Kidney capillary endothelial cell (primary cell): Measurements from ENCODE around the gene DNAJC11.
"Not testable (repeated sequence)": the region's sequence is repeated elsewhere in the genome, so short reads cannot be mapped to it uniquely, and the experiment has no call there.

Source experiments
- DNase-seq: peaks from one replicate; pipeline ENCODE4 v3.0.0-alpha.2; 2018; ENCODE audit warnings: low spot score

Gene DNAJC11

GRCh38 chr1:6701437-6702153 lies at the start of gene DNAJC11:
Gene DNAJC11 (minus strand): TSS chr1:6701816. CDS start chr1:6701800, 16 bp downstream.
- DNase-seq = peak; percentile 81

GRCh38 chr1:6750490-6750889 lies 48.9 kb upstream of the DNAJC11 start:
- no peak for DNase-seq

GRCh38 chr1:6747674-6748073 lies 46.1 kb upstream of the DNAJC11 start:
- no peak for DNase-seq

GRCh38 chr1:6745073-6745472 lies 43.5 kb upstream of the DNAJC11 start:
- no peak for DNase-seq

- DNase-seq = peak; percentile 7
Observed at GRCh38 chr1:6743189-6744101, 41.8 kb upstream of the DNAJC11 start.

- DNase-seq = not testable (repeated sequence)
Observed at GRCh38 chr1:6742676-6743188, 41.1 kb upstream of the DNAJC11 start.

GRCh38 chr1:6738987-6739676 lies 37.5 kb upstream of the DNAJC11 start:
- no peak for DNase-seq

GRCh38 chr1:6732942-6733341 lies 31.3 kb upstream of the DNAJC11 start:
- no peak for DNase-seq

GRCh38 chr1:6731905-6732304 lies 30.3 kb upstream of the DNAJC11 start:
- no peak for DNase-seq

GRCh38 chr1:6730880-6731279 lies 29.3 kb upstream of the DNAJC11 start:
- no peak for DNase-seq

GRCh38 chr1:6730473-6730872 lies 28.9 kb upstream of the DNAJC11 start:
- no peak for DNase-seq

- peak; percentile 27 for DNase-seq
Observed at GRCh38 chr1:6727535-6727934, 25.9 kb upstream of the DNAJC11 start.

- no peak for DNase-seq
Observed at GRCh38 chr1:6726253-6726652, 24.6 kb upstream of the DNAJC11 start.

GRCh38 chr1:6724517-6725141 lies 23.0 kb upstream of the DNAJC11 start:
- no peak for DNase-seq

GRCh38 chr1:6723621-6724428 lies 22.2 kb upstream of the DNAJC11 start:
- no peak for DNase-seq

- no peak for DNase-seq
Observed at GRCh38 chr1:6711174-6711573, 9.6 kb upstream of the DNAJC11 start.

GRCh38 chr1:6704746-6705145 lies 3.1 kb upstream of the DNAJC11 start:
- no peak for DNase-seq

GRCh38 chr1:6703016-6703415 lies 1.4 kb upstream of the DNAJC11 start:
- DNase-seq = no peak

- DNase-seq = no peak
Observed at GRCh38 chr1:6700853-6701436, 671 bp downstream of the DNAJC11 start.

GRCh38 chr1:6699915-6700314 lies 1.7 kb downstream of the DNAJC11 start:
- not testable (repeated sequence) for DNase-seq

- no peak for DNase-seq
Observed at GRCh38 chr1:6695868-6696267, 5.7 kb downstream of the DNAJC11 start.
